Activated naive CD4-positive, alpha-beta T cell treated with anti-CD3 and anti-CD28 coated beads, Interleukin-2, amount 10 ng/mL, durations not matched to agents 7 days and 5 days (primary cell): ENCODE results near the gene SMKR1.
"Not testable (repeated sequence)": the region's sequence is repeated elsewhere in the genome, so short reads cannot be mapped to it uniquely, and the experiment has no call there.

Experiments
- CTCF ChIA-PET: fragments of 350-600 bp; sonication (Branson Sonifier 250); formaldehyde crosslinking; loops from one replicate; lab custom pipeline; 2021; ENCODE audit warnings: antibody characterized with exemption; lab: Charles Lee
- DNase-seq: peaks from one replicate; pipeline ENCODE4 v3.0.0-alpha.2; 2020
- H3K27ac Mint-ChIP-seq: one replicate; pipeline ENCODE4 v1.8.0; 2021; ENCODE audit warnings: mild to moderate bottlenecking, moderate library complexity, mixed read lengths
- H3K27me3 Mint-ChIP-seq: one replicate; pipeline ENCODE4 v1.8.0; 2021; ENCODE audit warnings: mild to moderate bottlenecking, mixed read lengths
- H3K36me3 Mint-ChIP-seq: one replicate; pipeline ENCODE4 v1.8.0; 2021; ENCODE audit warnings: mixed read lengths
- H3K4me1 Mint-ChIP-seq: one replicate; pipeline ENCODE4 v1.8.0; 2021; ENCODE audit warnings: mixed read lengths
- H3K4me3 Mint-ChIP-seq: one replicate; pipeline ENCODE4 v1.8.0; 2021; ENCODE audit warnings: mild to moderate bottlenecking, moderate library complexity, mixed read lengths
- H3K9me3 Mint-ChIP-seq: one replicate; pipeline ENCODE4 v1.8.0; 2021; ENCODE audit warnings: mixed read lengths

Gene SMKR1

DNA sequence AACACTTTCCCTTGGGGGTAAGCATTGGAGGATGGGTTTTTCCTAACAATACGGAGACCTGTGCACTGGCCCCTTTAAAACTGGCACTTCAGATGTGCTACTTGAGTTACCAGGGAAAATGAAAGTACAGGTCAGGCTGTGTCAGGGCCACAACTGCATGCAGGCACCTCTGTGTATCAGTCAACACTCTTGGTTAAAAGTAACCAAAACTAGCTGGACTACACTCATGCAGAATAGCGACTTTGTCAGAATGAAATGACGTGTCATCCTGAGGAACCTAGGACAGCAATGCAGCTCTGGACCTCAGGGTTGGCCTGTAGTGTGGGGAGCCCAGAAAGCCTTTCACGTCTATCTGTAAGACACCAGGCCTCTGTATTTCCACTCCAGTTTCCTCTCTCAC lies 33.8 kb upstream of the SMKR1 start:
- Mint-ChIP-seq H3K4me1 (peaks cover 10% of the 10 kb centered on the region), H3K27ac (peak overlapping the region; percentile 56), H3K27me3 (no peaks in the 10 kb centered on the region), H3K9me3 (no peaks in the 10 kb centered on the region), H3K4me3 (no peak overlapping the region), H3K36me3 (peaks cover 3% of the 10 kb centered on the region)
- CTCF ChIA-PET = interaction anchor here (0.6 to 7.7 kb wide), 8 partner anchors 39 to 498 kb away, joined by 3 to 133 read pairs (median 6); no protein-coding TSS in a partner anchor
- no peak for DNase-seq

DNA sequence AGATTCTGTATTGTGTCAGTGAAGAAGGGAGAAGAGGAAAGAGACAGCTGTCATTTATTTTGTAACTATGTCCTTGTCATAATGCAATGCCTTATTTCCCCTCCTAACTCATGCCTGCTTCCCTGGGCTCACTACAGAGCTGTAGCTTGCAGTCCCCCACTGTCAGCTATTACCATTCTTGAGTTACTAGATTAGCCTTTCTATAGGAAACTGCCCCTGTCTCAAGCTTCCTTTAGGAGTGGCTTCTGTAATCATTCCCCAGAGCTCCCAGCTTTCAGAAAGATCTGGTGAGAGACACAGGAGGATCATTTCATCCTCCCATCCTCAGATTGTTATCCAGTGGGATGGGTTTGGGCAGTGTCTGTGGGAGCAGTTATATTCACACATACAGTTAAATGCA lies 32.4 kb upstream of the SMKR1 start:
- Mint-ChIP-seq H3K4me1 (peaks cover 10% of the 10 kb centered on the region), H3K4me3 (no peak overlapping the region), H3K9me3 (no peaks in the 10 kb centered on the region), H3K36me3 (peaks cover 2% of the 10 kb centered on the region), H3K27ac (no peak overlapping the region), H3K27me3 (no peaks in the 10 kb centered on the region)
- CTCF ChIA-PET = interaction anchor here (0.9 to 7.7 kb wide), 7 partner anchors 16 to 251 kb away, joined by 4 to 133 read pairs (median 11); no protein-coding TSS in a partner anchor
- DNase-seq = no peak

DNA sequence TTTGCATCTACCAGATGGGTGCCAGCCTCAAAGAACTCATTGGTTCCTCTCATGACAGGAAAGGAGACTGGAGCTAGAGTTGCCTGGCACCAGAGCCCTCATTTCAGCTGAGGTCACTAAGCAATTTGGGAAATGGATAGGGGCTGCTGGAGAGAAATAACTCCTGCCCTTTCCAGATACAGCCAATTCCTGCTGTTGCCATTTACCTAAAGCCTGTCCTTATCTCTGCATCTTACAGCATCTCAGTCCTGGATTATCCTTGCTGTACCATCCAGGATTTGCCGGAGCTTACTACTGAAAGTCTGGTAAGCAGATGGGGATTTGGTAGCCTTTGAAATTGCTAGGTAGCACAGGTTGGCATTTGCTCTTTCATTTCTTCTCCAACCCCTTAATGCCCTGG lies 31.9 kb upstream of the SMKR1 start:
- CTCF ChIA-PET = interaction anchor here (0.7 to 7.7 kb wide), 8 partner anchors 27 to 252 kb away, joined by 3 to 133 read pairs (median 10); no protein-coding TSS in a partner anchor
- Mint-ChIP-seq H3K9me3 (no peaks in the 10 kb centered on the region), H3K27me3 (no peaks in the 10 kb centered on the region)

GRCh38 chr7:129471402-129471827 lies 30.9 kb upstream of the SMKR1 start:
- no peaks in the 10 kb centered on the region for H3K9me3 Mint-ChIP-seq
- peaks cover 8% of the 10 kb centered on the region for H3K36me3 Mint-ChIP-seq
- no peak overlapping the region for H3K4me3 Mint-ChIP-seq
- CTCF ChIA-PET = interaction anchor here (0.6 to 7.7 kb wide), 23 partner anchors 9 to 1035 kb away, joined by 3 to 133 read pairs (median 5); partner anchors contain the start of gene STRIP2
- H3K4me1 Mint-ChIP-seq = peaks cover 10% of the 10 kb centered on the region
- no peak overlapping the region for H3K27ac Mint-ChIP-seq
- no peak for DNase-seq
- H3K27me3 Mint-ChIP-seq = no peaks in the 10 kb centered on the region

More for the DNA sequence above, 31.9 kb upstream of the SMKR1 start:
- no peak for DNase-seq
- H3K27ac Mint-ChIP-seq = no peak overlapping the region
- peaks cover 4% of the 10 kb centered on the region for H3K36me3 Mint-ChIP-seq
- no peak overlapping the region for H3K4me3 Mint-ChIP-seq
- peaks cover 10% of the 10 kb centered on the region for H3K4me1 Mint-ChIP-seq

DNA sequence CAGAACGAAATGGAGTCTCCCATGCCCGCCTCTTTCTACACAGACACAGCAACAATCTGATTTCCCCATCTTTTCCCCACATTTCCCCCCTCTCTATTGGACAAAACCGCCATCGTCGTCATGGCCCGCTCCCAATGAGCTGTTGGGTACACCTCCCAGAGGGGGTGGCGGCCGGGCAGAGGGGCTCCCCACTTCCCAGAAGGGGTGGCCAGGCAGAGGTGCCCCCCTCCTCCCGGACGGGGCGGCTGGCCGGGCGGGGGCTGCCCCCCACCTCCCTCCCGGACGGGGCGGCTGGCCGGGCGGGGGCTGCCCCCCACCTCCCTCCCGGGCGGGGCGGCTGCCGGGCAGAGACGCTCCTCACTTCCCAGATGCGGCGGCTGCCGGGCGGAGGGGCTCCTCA lies 26.4 kb upstream of the SMKR1 start:
- H3K9me3 Mint-ChIP-seq, CTCF ChIA-PET, H3K27ac Mint-ChIP-seq, H3K27me3 Mint-ChIP-seq, H3K4me3 Mint-ChIP-seq, DNase-seq, H3K36me3 Mint-ChIP-seq, H3K4me1 Mint-ChIP-seq: not testable (repeated sequence)

DNA sequence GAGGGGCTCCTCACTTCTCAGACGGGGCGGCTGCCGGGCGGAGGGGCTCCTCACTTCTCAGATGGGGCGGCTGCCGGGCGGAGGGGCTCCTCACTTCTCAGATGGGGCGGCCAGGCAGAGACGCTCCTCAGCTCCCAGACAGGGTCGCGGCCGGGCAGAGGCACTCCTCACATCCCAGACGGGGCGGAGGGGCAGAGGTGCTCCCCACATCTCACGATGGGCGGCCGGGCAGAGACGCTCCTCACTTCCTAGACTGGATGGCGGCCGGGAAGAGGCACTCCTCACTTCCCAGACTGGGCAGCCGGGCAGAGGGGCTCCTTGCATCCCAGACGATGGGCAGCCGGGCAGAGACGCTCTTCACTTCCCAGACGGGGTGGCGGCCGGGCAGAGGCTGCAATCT lies 25.9 kb upstream of the SMKR1 start:
- H3K9me3 Mint-ChIP-seq, H3K4me3 Mint-ChIP-seq, H3K36me3 Mint-ChIP-seq, H3K27me3 Mint-ChIP-seq, H3K27ac Mint-ChIP-seq, H3K4me1 Mint-ChIP-seq, CTCF ChIA-PET, DNase-seq: not testable (repeated sequence)

DNA sequence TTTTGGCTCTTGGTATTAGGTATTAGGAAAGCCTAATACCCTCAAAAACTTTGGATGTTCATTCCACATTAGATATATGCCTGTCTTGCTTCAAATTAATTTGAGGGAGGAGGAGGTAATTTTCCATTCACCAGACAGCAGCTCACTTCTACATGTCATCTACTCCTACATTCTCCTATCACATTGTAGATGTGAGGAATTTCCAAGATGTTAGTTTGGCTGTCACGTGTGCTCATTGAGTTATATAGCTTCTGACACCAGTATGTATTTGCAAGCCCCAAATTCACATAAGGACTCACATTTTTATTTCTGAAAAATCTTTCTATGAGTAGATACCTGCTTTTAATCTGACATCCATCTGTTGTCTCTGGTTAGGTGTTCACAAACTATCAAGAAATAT lies 22.5 kb upstream of the SMKR1 start:
- H3K4me3 Mint-ChIP-seq = no peak overlapping the region
- H3K36me3 Mint-ChIP-seq = peaks cover 9% of the 10 kb centered on the region
- no peaks in the 10 kb centered on the region for H3K9me3 Mint-ChIP-seq
- CTCF ChIA-PET = interaction anchor here (1.6 to 2.0 kb wide), 3 partner anchors 8 to 261 kb away, joined by 5 to 8 read pairs (median 8); no protein-coding TSS in a partner anchor
- no peaks in the 10 kb centered on the region for H3K4me1 Mint-ChIP-seq
- no peak for DNase-seq
- no peaks in the 10 kb centered on the region for H3K27me3 Mint-ChIP-seq
- no peak overlapping the region for H3K27ac Mint-ChIP-seq

- no peak overlapping the region for H3K4me3 Mint-ChIP-seq
- H3K9me3 Mint-ChIP-seq = no peaks in the 10 kb centered on the region
- peaks cover 3% of the 10 kb centered on the region for H3K36me3 Mint-ChIP-seq
- no peak for DNase-seq
- no peaks in the 10 kb centered on the region for H3K4me1 Mint-ChIP-seq
- no peak overlapping the region for H3K27ac Mint-ChIP-seq
- CTCF ChIA-PET = interaction anchor here (0.6 to 2.0 kb wide), 5 partner anchors 9 to 688 kb away, joined by 3 to 8 read pairs (median 4); no protein-coding TSS in a partner anchor
- H3K27me3 Mint-ChIP-seq = no peaks in the 10 kb centered on the region
Measured at GRCh38 chr7:129480674-129481363, 21.5 kb upstream of the SMKR1 start.

GRCh38 chr7:129481376-129481775 lies 21.0 kb upstream of the SMKR1 start:
- H3K9me3 Mint-ChIP-seq = not testable (repeated sequence)

DNA sequence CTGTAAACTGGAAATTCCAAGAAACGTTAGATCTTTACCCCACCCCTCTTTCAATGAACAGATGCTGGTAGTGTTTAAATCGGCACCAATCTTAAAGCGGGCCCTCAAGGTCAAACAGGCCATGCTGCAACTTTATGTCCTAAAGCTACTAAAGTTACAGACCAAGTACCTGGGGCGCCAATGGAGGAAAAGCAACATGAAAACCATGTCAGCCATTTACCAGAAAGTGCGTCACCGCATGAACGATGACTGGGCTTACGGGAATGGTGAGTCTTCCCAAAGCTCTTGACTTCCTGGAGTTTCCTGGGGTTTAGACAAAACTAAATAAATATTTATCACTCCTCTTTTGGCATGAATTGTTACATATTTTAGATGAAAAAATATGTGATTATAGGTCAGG lies 19.6 kb upstream of the SMKR1 start:
- Mint-ChIP-seq H3K36me3 (peaks cover 9% of the 10 kb centered on the region), H3K9me3 (no peaks in the 10 kb centered on the region), H3K27ac (no peak overlapping the region), H3K4me1 (no peaks in the 10 kb centered on the region), H3K4me3 (no peak overlapping the region), H3K27me3 (no peaks in the 10 kb centered on the region)
- no peak for DNase-seq
- CTCF ChIA-PET = no interaction called here

More at GRCh38 chr7:129481376-129481775, 21.0 kb upstream of the SMKR1 start:
- not testable (repeated sequence) for H3K4me1 Mint-ChIP-seq, H3K27me3 Mint-ChIP-seq, H3K36me3 Mint-ChIP-seq, H3K4me3 Mint-ChIP-seq, DNase-seq, H3K27ac Mint-ChIP-seq
- CTCF ChIA-PET = interaction anchor here (0.6 to 2.0 kb wide), 4 partner anchors 10 to 689 kb away, joined by 3 to 8 read pairs (median 4); no protein-coding TSS in a partner anchor

GRCh38 chr7:129489491-129489890 lies 12.8 kb upstream of the SMKR1 start:
- CTCF ChIA-PET = no interaction called here

DNA sequence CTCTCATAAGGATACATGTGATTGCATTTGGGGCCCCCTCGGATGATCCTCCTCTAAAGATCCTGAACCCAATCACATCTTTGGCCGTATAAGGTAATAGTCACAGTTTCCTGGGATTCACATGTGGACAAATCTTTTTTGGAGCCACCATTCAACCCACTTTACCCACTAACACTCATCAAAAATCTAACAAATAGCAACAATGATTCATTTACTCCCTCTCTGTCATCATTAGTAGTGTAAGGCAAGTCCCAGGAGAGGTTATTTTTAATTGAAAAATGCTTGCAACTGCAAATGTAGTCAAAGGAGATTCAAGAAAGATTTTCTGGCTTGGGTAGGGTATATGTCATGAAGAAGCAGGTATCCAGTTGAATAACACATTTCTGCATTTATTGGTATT lies 9.9 kb upstream of the SMKR1 start:
- CTCF ChIA-PET = no interaction called here
- peaks cover 2% of the 10 kb centered on the region for H3K36me3 Mint-ChIP-seq
- H3K4me3 Mint-ChIP-seq = no peak overlapping the region
- H3K9me3 Mint-ChIP-seq = no peaks in the 10 kb centered on the region
- H3K4me1 Mint-ChIP-seq = peaks cover 34% of the 10 kb centered on the region
- no peaks in the 10 kb centered on the region for H3K27me3 Mint-ChIP-seq
- DNase-seq = no peak
- no peak overlapping the region for H3K27ac Mint-ChIP-seq

More at GRCh38 chr7:129489491-129489890, 12.8 kb upstream of the SMKR1 start:
- Mint-ChIP-seq H3K4me1 (peaks cover 17% of the 10 kb centered on the region), H3K27ac (no peak overlapping the region), H3K27me3 (no peaks in the 10 kb centered on the region), H3K36me3 (peaks cover 9% of the 10 kb centered on the region), H3K4me3 (no peak overlapping the region), H3K9me3 (no peaks in the 10 kb centered on the region)
- DNase-seq = no peak

- Mint-ChIP-seq H3K27ac (peak overlapping the region; percentile 12), H3K4me1 (peaks cover 38% of the 10 kb centered on the region), H3K27me3 (peaks cover 4% of the 10 kb centered on the region), H3K9me3 (no peaks in the 10 kb centered on the region), H3K4me3 (no peak overlapping the region), H3K36me3 (peaks cover 2% of the 10 kb centered on the region)
- CTCF ChIA-PET = interaction anchor here (0.5 to 1.3 kb wide), 4 partner anchors 56 to 330 kb away, joined by 3 read pairs; no protein-coding TSS in a partner anchor
- DNase-seq = no peak
Measured at GRCh38 chr7:129493555-129493954, 8.8 kb upstream of the SMKR1 start.

DNA sequence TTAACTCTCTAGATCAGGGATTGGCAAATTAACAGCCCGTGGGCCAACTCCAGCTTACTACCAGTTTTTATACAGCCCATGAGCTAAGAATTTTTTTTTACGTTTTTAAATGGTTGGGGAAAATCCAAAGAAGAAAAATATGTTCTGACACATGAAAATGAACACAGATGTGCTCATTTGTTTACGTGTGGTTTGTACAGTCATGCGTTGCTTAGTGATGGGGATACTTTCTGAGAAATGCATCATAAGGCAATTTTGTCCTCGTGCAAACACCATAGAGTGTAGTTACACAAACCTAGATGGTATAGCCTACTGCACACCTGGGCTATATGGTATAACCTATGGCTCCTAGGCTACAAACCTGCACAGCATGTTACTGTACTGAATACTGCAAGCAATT lies 8.3 kb upstream of the SMKR1 start:
- peak overlapping the region; percentile 12 for H3K27ac Mint-ChIP-seq
- peaks cover 42% of the 10 kb centered on the region for H3K4me1 Mint-ChIP-seq
- H3K27me3 Mint-ChIP-seq = peaks cover 4% of the 10 kb centered on the region
- DNase-seq = no peak
- CTCF ChIA-PET = interaction anchor here (0.5 to 1.3 kb wide), 4 partner anchors 56 to 330 kb away, joined by 3 read pairs; no protein-coding TSS in a partner anchor
- no peak overlapping the region for H3K4me3 Mint-ChIP-seq
- H3K36me3 Mint-ChIP-seq = no peaks in the 10 kb centered on the region
- no peaks in the 10 kb centered on the region for H3K9me3 Mint-ChIP-seq
